H1 (cell line): ENCODE data around the gene ITPR1. TPM values are rescaled to one million over a fixed set of nuclear protein-coding genes. Genes with fewer than 3 reads are reported as not detected.

Source experiments
- CTCF ChIA-PET: fragments of 300-600 bp; sonication (Branson Sonifier 250); formaldehyde crosslinking; loops from one replicate; lab custom pipeline; 2021; ENCODE audit not compliant: partially characterized antibody; lab: Charles Lee
- POLR2A ChIA-PET: fragments of 300-600 bp; sonication (Branson Sonifier 250); formaldehyde crosslinking; loops from one replicate; lab custom pipeline; 2021; ENCODE audit warnings: inconsistent platforms; ENCODE audit not compliant: partially characterized antibody; lab: Charles Lee
- DNase-seq, 2 experiments: peaks; one replicate each; pipeline versions ENCODE4 v3.0.0 to v3.0.0-alpha.2; 2010 to 2022; ENCODE audit warnings: low spot score in 2 of 2, low read depth in 1 of 2, mixed read lengths in 1 of 2
- FAIRE-seq: peaks from 2 replicates; lab custom pipeline; 2011; peaks lifted over from hg19 to GRCh38; lab: Jason Lieb, UNC
- H2AFZ ChIP-seq: 2 replicates; pipeline ENCODE4 v1.8.1; 2012; ENCODE audit warnings: low read length, inconsistent platforms
- H2AK5ac ChIP-seq: 2 replicates; pipeline ENCODE4 v1.6.1; 2013; ENCODE audit warnings: low read depth, low read length
- H2BK120ac ChIP-seq: replicated peaks from 2 replicates; pipeline ENCODE3; 2013; ENCODE audit warnings: low read depth, low read length, inconsistent platforms
- H2BK12ac ChIP-seq: 2 replicates; pipeline ENCODE4 v1.6.1; 2013; ENCODE audit warnings: low read depth, low read length
- H2BK15ac ChIP-seq: 2 replicates; pipeline ENCODE4 v1.6.1; 2013; ENCODE audit warnings: low read length
- H2BK20ac ChIP-seq: 2 replicates; pipeline ENCODE4 v1.6.1; 2013; ENCODE audit warnings: low read length
- H2BK5ac ChIP-seq: 2 replicates; pipeline ENCODE4 v1.6.1; 2013; ENCODE audit warnings: low read depth, low read length
- H3K14ac ChIP-seq: 2 replicates; pipeline ENCODE4 v1.6.1; 2013; ENCODE audit warnings: inconsistent platforms; ENCODE audit not compliant: insufficient read length
- H3K18ac ChIP-seq: 2 replicates; pipeline ENCODE4 v1.6.1; 2013; ENCODE audit warnings: low read length; ENCODE audit errors: extremely low read depth
- H3K23ac ChIP-seq: 2 replicates; pipeline ENCODE4 v1.6.1; 2013; ENCODE audit warnings: inconsistent platforms; ENCODE audit not compliant: insufficient read length
- H3K23me2 ChIP-seq: 2 replicates; pipeline ENCODE4 v1.6.1; 2013; ENCODE audit warnings: low read depth, low read length
- H3K27ac ChIP-seq: 2 replicates; pipeline ENCODE4 v1.6.1; 2011; ENCODE audit warnings: low read depth, low read length, inconsistent platforms
- H3K27me3 ChIP-seq, 4 experiments: replicated peaks in 1 of 4; 1 replicate in 1 of 4; 2 replicates in 3 of 4; pipeline versions ENCODE4 v1.6.1 to v1.8.1; 2011 to 2013; ENCODE audit warnings: low read length in 3 of 4, mild to moderate bottlenecking in 3 of 4, inconsistent platforms in 2 of 4, mixed read lengths in 2 of 4, moderate library complexity in 1 of 4; ENCODE audit not compliant: control insufficient read depth in 3 of 4, insufficient read depth in 3 of 4; ENCODE audit errors: extremely low read depth in 1 of 4
- H3K36me3 ChIP-seq, 4 experiments: 2 replicates each; pipeline versions ENCODE4 v1.6.1 to v1.8.1; 2011 to 2013; ENCODE audit warnings: mild to moderate bottlenecking in 4 of 4, low read length in 3 of 4, moderate library complexity in 2 of 4, control low read depth in 1 of 4, inconsistent platforms in 1 of 4; ENCODE audit not compliant: insufficient read depth in 4 of 4, control insufficient read depth in 2 of 4
- H3K4ac ChIP-seq: replicated peaks from 2 replicates; pipeline ENCODE3; 2013; ENCODE audit warnings: low read length, low read depth, mixed read lengths, inconsistent platforms; ENCODE audit not compliant: insufficient read length
- H3K4me1 ChIP-seq, 4 experiments: replicated peaks in 1 of 4; 1 replicate in 1 of 4; 2 replicates in 3 of 4; pipeline versions ENCODE4 v1.6.1 to v1.8.1; 2011 to 2013; ENCODE audit warnings: low read length in 3 of 4, inconsistent platforms in 2 of 4, mixed read lengths in 1 of 4; ENCODE audit not compliant: insufficient read depth in 4 of 4, control insufficient read depth in 3 of 4
- H3K4me2 ChIP-seq, 2 experiments: 2 replicates each; pipeline versions ENCODE4 v1.6.1 to v1.8.1; 2011 to 2013; ENCODE audit warnings: low read depth in 2 of 2, low read length in 2 of 2, control low read depth in 1 of 2, inconsistent platforms in 1 of 2, mild to moderate bottlenecking in 1 of 2; ENCODE audit not compliant: insufficient read depth in 1 of 2
- H3K4me3 ChIP-seq, 4 experiments: fragments of 200-600, 300-600 bp in 1 of 4; sonication (generic), shearing (Covaris generic), sonication (Bioruptor Twin) in 1 of 4; 2 replicates each; pipeline versions ENCODE4 v1.5.1 to v1.8.1; 2011 to 2016; ENCODE audit warnings: low read length in 4 of 4, low read depth in 3 of 4, control low read depth in 2 of 4, inconsistent platforms in 2 of 4, mild to moderate bottlenecking in 2 of 4, mixed read lengths in 1 of 4, moderate library complexity in 1 of 4; ENCODE audit not compliant: insufficient read depth in 2 of 4; ENCODE audit errors: extremely low read depth in 1 of 4
- H3K56ac ChIP-seq: replicated peaks from 2 replicates; pipeline ENCODE3; 2013; ENCODE audit warnings: low read depth, mild to moderate bottlenecking, mixed read lengths, low read length, inconsistent platforms; ENCODE audit not compliant: insufficient read length
- H3K79me1 ChIP-seq: 2 replicates; pipeline ENCODE4 v1.6.1; 2013; ENCODE audit warnings: low read depth, low read length, control low read depth
- H3K79me2 ChIP-seq, 2 experiments: 2 replicates each; pipeline versions ENCODE4 v1.6.1 to v1.8.1; 2012 to 2013; ENCODE audit warnings: low read length in 2 of 2, mild to moderate bottlenecking in 2 of 2, inconsistent platforms in 1 of 2; ENCODE audit not compliant: insufficient read depth in 2 of 2, control insufficient read depth in 1 of 2
- H3K9ac ChIP-seq, 4 experiments: replicated peaks in 1 of 4; 1 replicate in 1 of 4; 2 replicates in 3 of 4; pipeline versions ENCODE4 v1.6.1 to v1.8.1; 2011 to 2013; ENCODE audit warnings: low read depth in 3 of 4, low read length in 3 of 4, control low read depth in 2 of 4, mild to moderate bottlenecking in 2 of 4, moderate library complexity in 2 of 4, inconsistent platforms in 1 of 4; ENCODE audit errors: extremely low read depth in 1 of 4
- H3K9me3 ChIP-seq, 2 experiments: 2 replicates each; pipeline versions ENCODE4 v1.6.1 to v1.8.1; 2012 to 2013; ENCODE audit warnings: mild to moderate bottlenecking in 2 of 2, moderate library complexity in 2 of 2, control low read depth in 1 of 2, inconsistent platforms in 1 of 2, low read depth in 1 of 2, low read length in 1 of 2, mixed read lengths in 1 of 2; ENCODE audit not compliant: insufficient read depth in 2 of 2
- H4K20me1 ChIP-seq, 2 experiments: replicated peaks in 1 of 2; 2 replicates each; pipeline versions ENCODE3 to v1.8.1; 2011 to 2013; ENCODE audit warnings: inconsistent platforms in 2 of 2, low read length in 2 of 2, mild to moderate bottlenecking in 1 of 2; ENCODE audit not compliant: insufficient read depth in 2 of 2, control insufficient read depth in 1 of 2
- H4K5ac ChIP-seq: 2 replicates; pipeline ENCODE4 v1.6.1; 2013; ENCODE audit warnings: low read length, low read depth, mixed read lengths, inconsistent platforms; ENCODE audit not compliant: insufficient read length
- H4K8ac ChIP-seq: 2 replicates; pipeline ENCODE4 v1.8.0; 2013; ENCODE audit warnings: mild to moderate bottlenecking, moderate library complexity, low read length, inconsistent platforms; ENCODE audit not compliant: insufficient read depth; ENCODE audit errors: extremely low read depth
- H4K91ac ChIP-seq: replicated peaks from 2 replicates; pipeline ENCODE3; 2013; ENCODE audit warnings: low read length, mixed read lengths, inconsistent platforms; ENCODE audit not compliant: insufficient read length
- ATF2 ChIP-seq: IDR thresholded peaks from 2 replicates; pipeline ENCODE4 v1.6.1; 2012; ENCODE audit warnings: low read length, inconsistent platforms
- BACH1 ChIP-seq: IDR thresholded peaks from 2 replicates; pipeline ENCODE4 v1.6.1; 2012; ENCODE audit warnings: low read length, improper control_type of control experiment
- FOSL1 ChIP-seq: IDR thresholded peaks from 2 replicates; pipeline ENCODE4 v1.6.1; 2011; ENCODE audit warnings: mild to moderate bottlenecking, low read depth, low read length, moderate library complexity; ENCODE audit not compliant: insufficient read depth
- HDAC6 ChIP-seq: IDR thresholded peaks from one replicate; pipeline ENCODE4 v1.7.1; 2012; ENCODE audit warnings: low read depth, mild to moderate bottlenecking, inconsistent platforms, low read length, moderate library complexity
- JUND ChIP-seq: IDR thresholded peaks from 2 replicates; pipeline ENCODE4 v1.6.1; 2011; ENCODE audit warnings: mild to moderate bottlenecking, improper control_type of control experiment, low read length
- PHF8 ChIP-seq: fragments of 200-600 bp; sonication (generic); conservative IDR thresholded peaks from 2 replicates; pipeline ENCODE4 v1.7.1; 2012; ENCODE audit warnings: low read depth, mild to moderate bottlenecking, inconsistent platforms, low read length, moderate library complexity
- POLR2A ChIP-seq, 2 experiments: IDR thresholded peaks; 1 replicate in 1 of 2; 2 replicates in 1 of 2; pipeline ENCODE4 v1.6.1; 2011; ENCODE audit warnings: low read depth in 2 of 2, low read length in 2 of 2, mild to moderate bottlenecking in 2 of 2; ENCODE audit errors: control extremely low read depth in 1 of 2
- SIN3A ChIP-seq, 2 experiments: IDR thresholded peaks in 1 of 2; conservative IDR thresholded peaks in 1 of 2; 2 replicates each; pipeline ENCODE4 v1.6.1; 2011 to 2012; ENCODE audit warnings: low read length in 2 of 2, improper control_type of control experiment in 1 of 2, low read depth in 1 of 2, mild to moderate bottlenecking in 1 of 2
- SP2 ChIP-seq: IDR thresholded peaks from 2 replicates; pipeline ENCODE4 v1.6.1; 2012; ENCODE audit warnings: mild to moderate bottlenecking, low read length, inconsistent platforms
- TCF12 ChIP-seq: IDR thresholded peaks from 2 replicates; pipeline ENCODE4 v1.6.1; 2011; ENCODE audit warnings: low read depth, mild to moderate bottlenecking, low read length
- WGBS, 2 experiments: shearing (Covaris generic) in 1 of 2; methylation state at CpG; one replicate each; pipeline versions ENCODE4 v1.1.6 to v1.1.7; 2013 to 2015; ENCODE audit warnings: low lambda C conversion rate in 2 of 2, mixed read lengths in 2 of 2, inconsistent platforms in 1 of 2, low coverage in 1 of 2, missing lambda C conversion rate in 1 of 2; ENCODE audit not compliant: insufficient replicate concordance in 2 of 2, insufficient coverage in 1 of 2, insufficient read length in 1 of 2; ENCODE audit errors: extremely low coverage in 1 of 2, missing lambda C conversion rate in 1 of 2; 5-methylcytosine and 5-hydroxymethylcytosine counted together
- polyA plus RNA-seq, 7 experiments: library from polyadenylated mRNA; depleted of rRNA in 3 of 7; stranded (reverse) in 5 of 7; unstranded in 2 of 7; fragments of >200 nt in 5 of 7; fragments of 200-250 nt in 2 of 7; gene quantifications; 1 replicate in 5 of 7; 2 replicates in 1 of 7; 4 replicates in 1 of 7; pipeline versions ENCODE4 v1.2.1 to v1.2.3, GENCODE V29; 2011 to 2013; ENCODE audit warnings: missing spikeins in 2 of 7, mixed read lengths in 2 of 7
- total RNA-seq: library from RNA; stranded (reverse); fragmentation: NEBNext Ultra II Directional; extraction: Animal tissue kit (Norgen Biotek cat#: 25700); gene quantifications from 2 replicates; pipeline ENCODE4 v1.2.1, GENCODE V29; 2021

The ITPR1 gene
- total and polyA plus RNA-seq, 2 of the 8 experiments (the other 6 are each of a cell fraction or from before 2014, with no cell fraction given): 2.5 to 16.3 TPM

DNA sequence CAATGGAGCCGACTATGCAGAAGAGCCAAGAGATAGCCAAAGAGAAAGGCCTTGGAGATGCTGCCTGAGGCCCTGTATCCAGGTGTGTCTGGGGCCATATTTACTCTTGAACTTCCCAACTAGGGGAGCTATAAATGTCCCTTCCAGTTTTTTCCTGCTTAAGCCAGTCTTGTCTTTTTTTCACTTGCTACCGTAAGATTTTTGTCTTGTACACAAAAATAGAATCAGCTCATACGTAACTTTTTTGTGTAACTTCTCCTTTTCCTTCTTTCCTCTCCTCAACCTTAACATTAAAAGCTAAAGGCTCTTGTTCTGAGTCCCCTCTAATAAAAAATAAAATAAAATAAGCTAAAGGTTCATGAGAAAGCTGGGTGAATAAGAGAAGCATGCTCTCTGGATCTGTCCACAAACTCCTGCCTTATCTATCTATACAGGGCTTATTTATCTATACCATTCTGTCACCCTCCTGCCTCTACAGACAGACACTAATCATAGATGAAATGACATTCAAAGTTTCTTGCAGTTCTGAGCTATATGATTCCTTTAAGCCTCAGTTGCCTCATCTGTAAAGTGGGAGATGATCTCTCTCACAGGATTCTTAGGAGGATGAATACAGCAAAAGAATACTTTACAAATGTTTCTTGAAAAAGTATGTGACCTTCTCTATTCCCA, 30.6 kb upstream of the ITPR1 start:
- no peak overlapping the region for H3K14ac ChIP-seq
- no peak overlapping the region for H4K5ac ChIP-seq
- H3K23me2 ChIP-seq: no peaks in the 10 kb centered on the region; the same call in 1 of the 2 replicates
- no peak overlapping the region for H2BK5ac ChIP-seq
- FAIRE-seq: no peak
- H3K4me2 ChIP-seq: no peak overlapping the region
- H3K56ac ChIP-seq: no peak overlapping the region
- no peak overlapping the region for H2AK5ac ChIP-seq
- no peak overlapping the region for H4K91ac ChIP-seq
- H3K79me2 ChIP-seq: peaks cover 0 to 3% of the 10 kb centered on the region in 2 experiments; a peak in 1 of 4 replicates
- WGBS, 2 experiments: 92% methylated on average over 3 of the region's 3 CpGs; no CpG with 5 or more reads in 1 of the 2 experiments
- no peak overlapping the region for H3K18ac ChIP-seq
- TF ChIP-seq SIN3A (conservative IDR thresholded peaks at IDR 0.05 in 1 of 2, IDR thresholded peaks at IDR 0.05 in 1 of 2; ENCODE audit: low read depth in 1 of 2, low read length in 2 of 2) (no peak), FOSL1 (no peak), BACH1 (no peak), HDAC6 (no peak), JUND (no peak), POLR2A (IDR thresholded peaks at IDR 0.05; ENCODE audit: control extremely low read depth in 1 of 2, low read depth in 2 of 2, low read length in 2 of 2) (no peak), TCF12 (no peak), PHF8 (no peak), ATF2 (no peak), SP2 (no peak)
- H3K23ac ChIP-seq: no peak overlapping the region
- H3K9ac ChIP-seq: no peak overlapping the region
- H2BK120ac ChIP-seq: no peak overlapping the region
- H3K79me1 ChIP-seq: no peaks in the 10 kb centered on the region
- no peak overlapping the region for H2BK12ac ChIP-seq
- H3K27me3 ChIP-seq: no peaks in the 10 kb centered on the region
- no peak overlapping the region for H3K27ac ChIP-seq
- no peak overlapping the region for H3K4ac ChIP-seq
- CTCF ChIA-PET: interaction anchor here (1.4 kb wide), 2 partner anchors 13 to 112 kb away, joined by 3 to 7 read pairs; no protein-coding TSS in a partner anchor
- H3K36me3 ChIP-seq: no peaks in the 10 kb centered on the region
- H2AFZ ChIP-seq: no peak overlapping the region
- H2BK15ac ChIP-seq: no peak overlapping the region
- H3K4me3 ChIP-seq: no peak overlapping the region
- H3K9me3 ChIP-seq: no peaks in the 10 kb centered on the region
- POLR2A ChIA-PET: interaction anchor here (0.5 to 1.4 kb wide), 4 partner anchors 14 to 31 kb away, joined by 3 read pairs; partner anchors contain the start of gene ITPR1
- H3K4me1 ChIP-seq: no peaks in the 10 kb centered on the region; a peak in 1 of 7 replicates
- H4K20me1 ChIP-seq: no peaks in the 10 kb centered on the region
- no peak overlapping the region for H2BK20ac ChIP-seq
- DNase-seq: no peak
- no peak overlapping the region for H4K8ac ChIP-seq
